H1 (cell line): ENCODE results near the gene TARBP2. TPM values are rescaled to one million over a fixed set of nuclear protein-coding genes. Genes with fewer than 3 reads are reported as not detected.
A peak's percentile ranks its signal among the peaks of the same experiment; 100 is the strongest.

Experiments used
- CTCF ChIA-PET: fragments of 300-600 bp; sonication (Branson Sonifier 250); formaldehyde crosslinking; loops from one replicate; lab custom pipeline; 2021; ENCODE audit not compliant: partially characterized antibody; lab: Charles Lee
- POLR2A ChIA-PET: fragments of 300-600 bp; sonication (Branson Sonifier 250); formaldehyde crosslinking; loops from one replicate; lab custom pipeline; 2021; ENCODE audit warnings: inconsistent platforms; ENCODE audit not compliant: partially characterized antibody; lab: Charles Lee
- DNase-seq, 2 experiments: peaks; one replicate each; pipeline versions ENCODE4 v3.0.0 to v3.0.0-alpha.2; 2010 to 2022; ENCODE audit warnings: low spot score in 2 of 2, low read depth in 1 of 2, mixed read lengths in 1 of 2
- FAIRE-seq: peaks from 2 replicates; lab custom pipeline; 2011; peaks lifted over from hg19 to GRCh38; lab: Jason Lieb, UNC
- H2AFZ ChIP-seq: 2 replicates; pipeline ENCODE4 v1.8.1; 2012; ENCODE audit warnings: low read length, inconsistent platforms
- H2AK5ac ChIP-seq: 2 replicates; pipeline ENCODE4 v1.6.1; 2013; ENCODE audit warnings: low read depth, low read length
- H2BK120ac ChIP-seq: replicated peaks from 2 replicates; pipeline ENCODE3; 2013; ENCODE audit warnings: low read depth, low read length, inconsistent platforms
- H2BK12ac ChIP-seq: 2 replicates; pipeline ENCODE4 v1.6.1; 2013; ENCODE audit warnings: low read depth, low read length
- H2BK15ac ChIP-seq: 2 replicates; pipeline ENCODE4 v1.6.1; 2013; ENCODE audit warnings: low read length
- H2BK20ac ChIP-seq: 2 replicates; pipeline ENCODE4 v1.6.1; 2013; ENCODE audit warnings: low read length
- H2BK5ac ChIP-seq: 2 replicates; pipeline ENCODE4 v1.6.1; 2013; ENCODE audit warnings: low read depth, low read length
- H3K14ac ChIP-seq: 2 replicates; pipeline ENCODE4 v1.6.1; 2013; ENCODE audit warnings: inconsistent platforms; ENCODE audit not compliant: insufficient read length
- H3K18ac ChIP-seq: 2 replicates; pipeline ENCODE4 v1.6.1; 2013; ENCODE audit warnings: low read length; ENCODE audit errors: extremely low read depth
- H3K23ac ChIP-seq: 2 replicates; pipeline ENCODE4 v1.6.1; 2013; ENCODE audit warnings: inconsistent platforms; ENCODE audit not compliant: insufficient read length
- H3K23me2 ChIP-seq: 2 replicates; pipeline ENCODE4 v1.6.1; 2013; ENCODE audit warnings: low read depth, low read length
- H3K27ac ChIP-seq: 2 replicates; pipeline ENCODE4 v1.6.1; 2011; ENCODE audit warnings: low read depth, low read length, inconsistent platforms
- H3K27me3 ChIP-seq, 4 experiments: replicated peaks in 1 of 4; 1 replicate in 1 of 4; 2 replicates in 3 of 4; pipeline versions ENCODE4 v1.6.1 to v1.8.1; 2011 to 2013; ENCODE audit warnings: low read length in 3 of 4, mild to moderate bottlenecking in 3 of 4, inconsistent platforms in 2 of 4, mixed read lengths in 2 of 4, moderate library complexity in 1 of 4; ENCODE audit not compliant: control insufficient read depth in 3 of 4, insufficient read depth in 3 of 4; ENCODE audit errors: extremely low read depth in 1 of 4
- H3K36me3 ChIP-seq, 4 experiments: 2 replicates each; pipeline versions ENCODE4 v1.6.1 to v1.8.1; 2011 to 2013; ENCODE audit warnings: mild to moderate bottlenecking in 4 of 4, low read length in 3 of 4, moderate library complexity in 2 of 4, control low read depth in 1 of 4, inconsistent platforms in 1 of 4; ENCODE audit not compliant: insufficient read depth in 4 of 4, control insufficient read depth in 2 of 4
- H3K4ac ChIP-seq: replicated peaks from 2 replicates; pipeline ENCODE3; 2013; ENCODE audit warnings: low read length, low read depth, mixed read lengths, inconsistent platforms; ENCODE audit not compliant: insufficient read length
- H3K4me1 ChIP-seq, 4 experiments: replicated peaks in 1 of 4; 1 replicate in 1 of 4; 2 replicates in 3 of 4; pipeline versions ENCODE4 v1.6.1 to v1.8.1; 2011 to 2013; ENCODE audit warnings: low read length in 3 of 4, inconsistent platforms in 2 of 4, mixed read lengths in 1 of 4; ENCODE audit not compliant: insufficient read depth in 4 of 4, control insufficient read depth in 3 of 4
- H3K4me2 ChIP-seq, 2 experiments: 2 replicates each; pipeline versions ENCODE4 v1.6.1 to v1.8.1; 2011 to 2013; ENCODE audit warnings: low read depth in 2 of 2, low read length in 2 of 2, control low read depth in 1 of 2, inconsistent platforms in 1 of 2, mild to moderate bottlenecking in 1 of 2; ENCODE audit not compliant: insufficient read depth in 1 of 2
- H3K4me3 ChIP-seq, 4 experiments: fragments of 200-600, 300-600 bp in 1 of 4; sonication (generic), shearing (Covaris generic), sonication (Bioruptor Twin) in 1 of 4; 2 replicates each; pipeline versions ENCODE4 v1.5.1 to v1.8.1; 2011 to 2016; ENCODE audit warnings: low read length in 4 of 4, low read depth in 3 of 4, control low read depth in 2 of 4, inconsistent platforms in 2 of 4, mild to moderate bottlenecking in 2 of 4, mixed read lengths in 1 of 4, moderate library complexity in 1 of 4; ENCODE audit not compliant: insufficient read depth in 2 of 4; ENCODE audit errors: extremely low read depth in 1 of 4
- H3K56ac ChIP-seq: replicated peaks from 2 replicates; pipeline ENCODE3; 2013; ENCODE audit warnings: low read depth, mild to moderate bottlenecking, mixed read lengths, low read length, inconsistent platforms; ENCODE audit not compliant: insufficient read length
- H3K79me1 ChIP-seq: 2 replicates; pipeline ENCODE4 v1.6.1; 2013; ENCODE audit warnings: low read depth, low read length, control low read depth
- H3K79me2 ChIP-seq, 2 experiments: 2 replicates each; pipeline versions ENCODE4 v1.6.1 to v1.8.1; 2012 to 2013; ENCODE audit warnings: low read length in 2 of 2, mild to moderate bottlenecking in 2 of 2, inconsistent platforms in 1 of 2; ENCODE audit not compliant: insufficient read depth in 2 of 2, control insufficient read depth in 1 of 2
- H3K9ac ChIP-seq, 4 experiments: replicated peaks in 1 of 4; 1 replicate in 1 of 4; 2 replicates in 3 of 4; pipeline versions ENCODE4 v1.6.1 to v1.8.1; 2011 to 2013; ENCODE audit warnings: low read depth in 3 of 4, low read length in 3 of 4, control low read depth in 2 of 4, mild to moderate bottlenecking in 2 of 4, moderate library complexity in 2 of 4, inconsistent platforms in 1 of 4; ENCODE audit errors: extremely low read depth in 1 of 4
- H3K9me3 ChIP-seq, 2 experiments: 2 replicates each; pipeline versions ENCODE4 v1.6.1 to v1.8.1; 2012 to 2013; ENCODE audit warnings: mild to moderate bottlenecking in 2 of 2, moderate library complexity in 2 of 2, control low read depth in 1 of 2, inconsistent platforms in 1 of 2, low read depth in 1 of 2, low read length in 1 of 2, mixed read lengths in 1 of 2; ENCODE audit not compliant: insufficient read depth in 2 of 2
- H4K20me1 ChIP-seq, 2 experiments: replicated peaks in 1 of 2; 2 replicates each; pipeline versions ENCODE3 to v1.8.1; 2011 to 2013; ENCODE audit warnings: inconsistent platforms in 2 of 2, low read length in 2 of 2, mild to moderate bottlenecking in 1 of 2; ENCODE audit not compliant: insufficient read depth in 2 of 2, control insufficient read depth in 1 of 2
- H4K5ac ChIP-seq: 2 replicates; pipeline ENCODE4 v1.6.1; 2013; ENCODE audit warnings: low read length, low read depth, mixed read lengths, inconsistent platforms; ENCODE audit not compliant: insufficient read length
- H4K8ac ChIP-seq: 2 replicates; pipeline ENCODE4 v1.8.0; 2013; ENCODE audit warnings: mild to moderate bottlenecking, moderate library complexity, low read length, inconsistent platforms; ENCODE audit not compliant: insufficient read depth; ENCODE audit errors: extremely low read depth
- H4K91ac ChIP-seq: replicated peaks from 2 replicates; pipeline ENCODE3; 2013; ENCODE audit warnings: low read length, mixed read lengths, inconsistent platforms; ENCODE audit not compliant: insufficient read length
- ATF3 ChIP-seq: IDR thresholded peaks from 2 replicates; pipeline ENCODE4 v1.6.1; 2011; ENCODE audit warnings: low read depth, mild to moderate bottlenecking, low read length; ENCODE audit not compliant: insufficient read depth
- CEBPB ChIP-seq: IDR thresholded peaks from 2 replicates; pipeline ENCODE4 v1.6.1; 2012; ENCODE audit warnings: low read depth, low read length
- GTF2F1 ChIP-seq: IDR thresholded peaks from 2 replicates; pipeline ENCODE4 v1.6.1; 2012; ENCODE audit warnings: low read depth, low read length, improper control_type of control experiment, borderline replicate concordance
- MAX ChIP-seq: IDR thresholded peaks from 2 replicates; pipeline ENCODE4 v1.6.1; 2012; ENCODE audit warnings: inconsistent platforms
- PHF8 ChIP-seq: fragments of 200-600 bp; sonication (generic); conservative IDR thresholded peaks from 2 replicates; pipeline ENCODE4 v1.7.1; 2012; ENCODE audit warnings: low read depth, mild to moderate bottlenecking, inconsistent platforms, low read length, moderate library complexity
- POLR2A ChIP-seq, 2 experiments: IDR thresholded peaks; 1 replicate in 1 of 2; 2 replicates in 1 of 2; pipeline ENCODE4 v1.6.1; 2011; ENCODE audit warnings: low read depth in 2 of 2, low read length in 2 of 2, mild to moderate bottlenecking in 2 of 2; ENCODE audit errors: control extremely low read depth in 1 of 2
- POLR2AphosphoS5 ChIP-seq: IDR thresholded peaks from 2 replicates; pipeline ENCODE4 v1.6.1; 2011; ENCODE audit warnings: low read depth, low read length
- RAD21 ChIP-seq, 2 experiments: IDR thresholded peaks in 1 of 2; conservative IDR thresholded peaks in 1 of 2; 2 replicates each; pipeline ENCODE4 v1.6.1; 2011; ENCODE audit warnings: low read depth in 2 of 2, low read length in 2 of 2, improper control_type of control experiment in 1 of 2, inconsistent platforms in 1 of 2, mild to moderate bottlenecking in 1 of 2, moderate library complexity in 1 of 2
- SP1 ChIP-seq: IDR thresholded peaks from 2 replicates; pipeline ENCODE4 v1.6.1; 2011; ENCODE audit warnings: low read depth, low read length
- SRF ChIP-seq: IDR thresholded peaks from 2 replicates; pipeline ENCODE4 v1.6.1; 2011; ENCODE audit warnings: mild to moderate bottlenecking, low read depth, low read length, moderate library complexity
- WGBS, 2 experiments: shearing (Covaris generic) in 1 of 2; methylation state at CpG; one replicate each; pipeline versions ENCODE4 v1.1.6 to v1.1.7; 2013 to 2015; ENCODE audit warnings: low lambda C conversion rate in 2 of 2, mixed read lengths in 2 of 2, inconsistent platforms in 1 of 2, low coverage in 1 of 2, missing lambda C conversion rate in 1 of 2; ENCODE audit not compliant: insufficient replicate concordance in 2 of 2, insufficient coverage in 1 of 2, insufficient read length in 1 of 2; ENCODE audit errors: extremely low coverage in 1 of 2, missing lambda C conversion rate in 1 of 2; 5-methylcytosine and 5-hydroxymethylcytosine counted together
- polyA plus RNA-seq, 7 experiments: library from polyadenylated mRNA; depleted of rRNA in 3 of 7; stranded (reverse) in 5 of 7; unstranded in 2 of 7; fragments of >200 nt in 5 of 7; fragments of 200-250 nt in 2 of 7; gene quantifications; 1 replicate in 5 of 7; 2 replicates in 1 of 7; 4 replicates in 1 of 7; pipeline versions ENCODE4 v1.2.1 to v1.2.3, GENCODE V29; 2011 to 2013; ENCODE audit warnings: missing spikeins in 2 of 7, mixed read lengths in 2 of 7
- total RNA-seq: library from RNA; stranded (reverse); fragmentation: NEBNext Ultra II Directional; extraction: Animal tissue kit (Norgen Biotek cat#: 25700); gene quantifications from 2 replicates; pipeline ENCODE4 v1.2.1, GENCODE V29; 2021

TARBP2 gene
- total and polyA plus RNA-seq, 2 of the 8 experiments (the other 6 are each of a cell fraction or from before 2014, with no cell fraction given): 69.9 to 122 TPM

DNA sequence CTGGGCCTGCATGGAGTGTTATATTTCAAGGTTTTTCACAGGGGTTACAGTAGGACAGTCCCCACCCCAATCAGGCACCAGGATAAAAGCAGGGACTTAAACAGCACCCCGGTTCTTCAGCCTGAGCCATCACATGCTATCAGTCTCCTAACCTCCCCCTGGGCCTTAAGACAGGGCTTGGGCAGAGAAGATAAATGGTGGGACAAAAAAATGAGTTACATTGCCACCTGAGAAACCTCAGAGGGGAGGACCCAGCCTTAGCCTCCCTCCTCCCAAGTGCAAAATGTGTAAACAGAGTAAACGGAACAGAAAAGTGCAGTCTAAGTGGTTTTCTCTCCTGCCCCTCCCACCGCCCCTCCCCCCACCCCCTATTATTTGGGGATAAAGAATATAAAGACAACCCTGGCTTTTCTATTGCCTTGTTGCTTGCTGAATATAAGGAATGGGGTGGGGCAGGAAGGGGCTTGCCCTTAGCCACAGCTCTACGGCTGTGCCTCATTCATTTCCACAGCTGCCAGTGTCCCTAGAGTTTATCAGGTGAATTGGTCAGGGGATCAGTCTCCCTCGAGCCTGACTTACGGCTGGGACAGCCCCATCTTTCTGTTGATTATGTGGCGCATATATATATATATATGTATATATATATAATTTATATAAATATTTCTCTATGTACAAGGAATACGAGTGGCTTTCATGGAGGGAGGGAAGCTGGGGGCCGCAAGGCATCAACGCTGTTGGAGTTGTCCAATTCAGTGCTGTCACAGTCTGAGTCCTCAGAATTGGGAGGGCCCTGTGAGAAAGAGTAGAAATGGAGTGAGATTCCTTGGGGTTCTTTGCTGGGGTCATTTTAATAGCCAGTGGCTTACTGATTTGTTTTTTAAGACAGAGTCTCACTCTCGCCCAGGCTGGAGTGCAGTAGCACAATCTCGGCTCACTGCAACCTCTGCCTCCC, 20.3 kb upstream of the TARBP2 start:
- H3K9ac ChIP-seq: no peak overlapping the region
- no peaks in the 10 kb centered on the region for H3K23me2 ChIP-seq
- peaks cover 21 to 23% of the 10 kb centered on the region in 2 experiments for H4K20me1 ChIP-seq
- H4K8ac ChIP-seq: no peak overlapping the region
- H3K79me2 ChIP-seq: peaks cover 0 to 4% of the 10 kb centered on the region in 2 experiments; a peak in 1 of 4 replicates
- H3K4me3 ChIP-seq: no peak overlapping the region
- no peak overlapping the region for H2BK20ac ChIP-seq
- H2AK5ac ChIP-seq: no peak overlapping the region
- H2BK120ac ChIP-seq: no peak overlapping the region
- no peak for FAIRE-seq
- ChIA-PET CTCF (interaction anchor here (0.6 to 9.0 kb wide), 16 partner anchors 8 to 718 kb away, joined by 3 to 105 read pairs (median 9); partner anchors contain the start of genes MAP3K12, NPFF and TARBP2), POLR2A (interaction anchor here (0.7 to 67.0 kb wide), 11 partner anchors 13 to 196 kb away, joined by 3 to 3397 read pairs (median 7); partner anchors contain the start of genes AAAS, MAP3K12, NPFF and PCBP2)
- peaks cover 21 to 93% (median 57%) of the 10 kb centered on the region in 4 experiments for H3K36me3 ChIP-seq
- no peak overlapping the region for H3K23ac ChIP-seq
- H2AFZ ChIP-seq: no peak overlapping the region
- H3K14ac ChIP-seq: no peak overlapping the region
- H2BK5ac ChIP-seq: no peak overlapping the region
- no peak overlapping the region for H3K27ac ChIP-seq
- H3K9me3 ChIP-seq: no peaks in the 10 kb centered on the region
- no peak overlapping the region for H3K56ac ChIP-seq
- H3K79me1 ChIP-seq: no peaks in the 10 kb centered on the region; the same call in 1 of the 2 replicates
- H3K4ac ChIP-seq: no peak overlapping the region
- WGBS, 2 experiments: 90% methylated on average over 12 of the region's 12 CpGs; no CpG with 5 or more reads in 1 of the 2 experiments
- TF ChIP-seq SRF: no peak
- TF ChIP-seq CEBPB: no peak
- TF ChIP-seq GTF2F1: no peak
- TF ChIP-seq PHF8: no peak
- no peak for TF ChIP-seq SP1
- no peak for TF ChIP-seq RAD21 (IDR thresholded peaks at IDR 0.05 in 1 of 2, conservative IDR thresholded peaks at IDR 0.05 in 1 of 2; ENCODE audit: low read depth in 2 of 2, low read length in 2 of 2)
- TF ChIP-seq ATF3: no peak
- peak; percentile 67; the same call in 1 of the 2 replicates for TF ChIP-seq POLR2AphosphoS5
- TF ChIP-seq MAX: no peak
- TF ChIP-seq POLR2A (IDR thresholded peaks at IDR 0.05; ENCODE audit: control extremely low read depth in 1 of 2, low read depth in 2 of 2, low read length in 2 of 2): peak in 1 of 2 experiments; percentile 24; a peak in 1 of 3 replicates
- H3K4me2 ChIP-seq: no peak overlapping the region
- no peak overlapping the region for H2BK15ac ChIP-seq
- peaks cover 0 to 7% (median 3%) of the 10 kb centered on the region in 4 experiments; a peak in 5 of 7 replicates for H3K4me1 ChIP-seq
- no peaks in the 10 kb centered on the region for H3K27me3 ChIP-seq
- no peak for DNase-seq
- H4K91ac ChIP-seq: no peak overlapping the region
- no peak overlapping the region for H4K5ac ChIP-seq
- H3K18ac ChIP-seq: no peak overlapping the region
- no peak overlapping the region for H2BK12ac ChIP-seq
